ENCODE results near the gene KCNMA1.

Gene KCNMA1

DNA sequence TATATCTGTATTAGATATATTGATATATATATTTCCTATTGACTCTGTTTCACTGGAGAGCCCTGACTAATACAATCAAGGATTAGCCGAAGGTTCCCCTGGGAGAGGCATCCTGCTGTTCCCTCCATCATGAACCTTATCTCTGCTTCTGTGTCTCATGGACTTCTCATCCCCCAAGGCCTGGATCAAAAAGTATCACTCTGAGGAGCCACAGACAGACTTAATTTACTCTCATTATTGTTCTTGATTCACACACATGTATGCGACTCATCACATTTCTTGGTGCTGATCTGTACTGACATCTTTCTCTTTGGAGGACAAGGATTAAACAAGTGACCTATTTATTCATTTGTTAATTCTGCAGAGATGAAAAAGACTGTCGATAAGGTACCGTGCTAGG, 550.2 kb downstream of the KCNMA1 start:
- no peak for DNase-seq

DNA sequence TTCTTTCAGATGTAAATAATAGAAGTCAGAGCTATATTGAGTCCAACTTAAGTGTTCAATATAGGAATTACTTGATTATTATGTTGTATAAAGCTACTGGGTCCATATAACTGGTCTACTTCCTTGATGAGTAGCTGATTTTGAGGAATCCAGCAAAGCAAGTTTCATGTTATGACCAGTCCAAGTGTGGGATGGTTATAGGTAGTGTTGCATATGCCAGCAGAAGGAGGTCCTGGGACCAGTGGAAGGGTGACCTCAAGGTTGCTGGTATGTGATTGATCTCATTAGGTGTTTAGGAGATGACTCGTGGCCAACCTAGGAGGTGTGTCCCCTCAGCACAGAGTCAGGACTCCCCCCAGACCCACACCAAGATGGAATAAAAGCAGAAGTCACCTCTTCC, 551.5 kb downstream of the KCNMA1 start:
- no peak for DNase-seq

DNA sequence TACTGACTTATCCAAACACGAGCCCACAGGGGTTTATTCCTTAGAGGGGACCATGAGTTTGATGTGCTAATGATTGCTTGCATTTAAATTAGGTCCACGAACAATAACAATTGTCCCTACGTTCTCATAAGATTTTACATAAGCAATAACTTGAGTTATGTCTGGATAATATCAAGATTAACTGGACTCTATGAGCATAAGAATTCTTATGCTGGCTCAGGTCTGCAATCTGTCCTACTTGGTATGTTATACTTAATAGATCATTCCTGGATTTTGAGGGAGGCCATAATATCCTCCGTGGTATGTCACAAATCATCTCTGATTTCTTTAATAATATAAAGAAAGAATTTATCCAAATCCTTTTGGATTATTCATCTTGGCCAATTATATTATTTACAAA, 552.3 kb downstream of the KCNMA1 start:
- no peak for DNase-seq

DNA sequence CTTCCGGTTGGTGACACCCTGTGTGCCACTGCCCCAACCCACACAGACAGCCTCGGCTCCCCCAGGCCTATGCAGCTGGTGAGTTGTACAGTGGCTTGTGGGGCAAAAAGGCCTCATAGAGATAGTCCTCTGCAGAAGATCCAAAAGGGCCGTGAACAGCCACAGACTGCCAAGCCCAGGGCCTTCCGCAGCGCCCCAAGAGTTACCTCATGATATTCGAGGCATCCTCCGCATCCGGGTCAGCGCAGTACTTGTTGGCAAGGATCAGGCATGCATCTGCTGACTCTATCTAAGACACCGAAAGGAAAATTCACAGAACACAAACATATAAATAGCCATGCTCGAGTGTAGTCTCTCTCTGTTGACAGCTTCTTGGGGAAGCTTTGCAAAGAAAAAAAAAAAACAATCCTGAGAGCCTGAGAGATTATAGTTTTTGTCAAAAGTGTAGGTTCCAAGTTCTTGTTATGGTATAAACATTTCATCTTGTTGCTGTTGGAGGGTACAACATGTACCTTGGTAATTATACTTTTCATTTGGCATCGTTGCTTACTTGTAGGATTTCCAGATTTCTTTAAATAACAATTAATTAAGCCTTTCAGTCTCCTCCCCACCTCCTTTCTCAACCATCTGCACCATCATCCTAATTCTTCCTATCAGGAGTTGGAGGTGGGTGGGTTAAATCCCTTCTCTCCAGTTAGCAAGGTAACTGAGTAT, 553.0 kb downstream of the KCNMA1 start:
- no peak for DNase-seq

DNA sequence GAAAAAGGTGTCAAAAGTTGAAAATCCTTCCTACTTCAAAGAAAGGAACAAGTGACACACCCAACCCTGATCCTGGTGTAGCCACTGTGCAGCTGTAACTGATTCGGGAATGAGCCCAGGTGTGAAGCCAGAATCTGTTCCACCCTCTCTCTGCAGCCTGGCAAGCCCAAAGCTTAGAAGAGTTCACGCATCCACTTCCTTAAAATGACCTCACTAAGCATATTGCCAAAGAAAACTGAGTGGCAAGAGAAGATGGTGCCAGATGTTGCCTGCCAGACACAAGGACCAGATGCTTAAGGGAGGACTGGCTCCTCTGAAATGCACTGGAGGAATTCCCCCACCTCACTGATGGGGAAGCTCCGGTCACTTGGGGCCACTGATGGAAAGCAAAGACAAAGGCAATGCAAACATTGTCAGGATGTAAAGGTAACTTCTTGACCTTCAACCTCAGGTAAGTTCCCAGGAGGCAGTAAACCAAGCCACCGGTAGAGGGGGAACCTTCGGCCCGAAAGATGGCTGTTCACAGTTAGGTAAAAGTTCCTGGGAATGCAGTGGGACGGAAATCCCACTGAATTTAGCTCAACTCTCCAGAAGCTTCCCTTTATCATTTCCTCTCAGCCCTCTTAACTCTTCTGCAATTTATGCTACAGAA, 554.9 kb downstream of the KCNMA1 start:
- no peak for DNase-seq

DNA sequence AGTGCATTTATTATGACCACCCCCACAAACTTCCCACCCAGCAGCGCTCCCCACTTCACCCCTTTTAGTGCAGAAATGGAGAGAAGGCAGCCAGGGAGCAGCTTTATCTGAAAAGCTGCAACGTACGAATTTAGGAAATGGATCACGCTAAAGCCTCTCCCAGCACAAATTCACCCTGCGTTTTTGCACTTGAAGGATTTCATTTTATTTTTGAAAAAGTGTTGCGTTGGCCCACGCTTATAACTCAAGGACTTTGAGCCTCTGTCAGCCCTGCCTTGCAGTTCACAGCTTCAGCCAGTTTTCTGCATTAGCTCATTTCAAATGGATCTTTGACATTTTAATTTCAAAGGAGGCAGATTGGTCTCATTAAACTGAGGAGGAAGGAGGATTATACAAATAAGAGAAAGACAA, 556.1 kb downstream of the KCNMA1 start:
- no peak for DNase-seq

DNA sequence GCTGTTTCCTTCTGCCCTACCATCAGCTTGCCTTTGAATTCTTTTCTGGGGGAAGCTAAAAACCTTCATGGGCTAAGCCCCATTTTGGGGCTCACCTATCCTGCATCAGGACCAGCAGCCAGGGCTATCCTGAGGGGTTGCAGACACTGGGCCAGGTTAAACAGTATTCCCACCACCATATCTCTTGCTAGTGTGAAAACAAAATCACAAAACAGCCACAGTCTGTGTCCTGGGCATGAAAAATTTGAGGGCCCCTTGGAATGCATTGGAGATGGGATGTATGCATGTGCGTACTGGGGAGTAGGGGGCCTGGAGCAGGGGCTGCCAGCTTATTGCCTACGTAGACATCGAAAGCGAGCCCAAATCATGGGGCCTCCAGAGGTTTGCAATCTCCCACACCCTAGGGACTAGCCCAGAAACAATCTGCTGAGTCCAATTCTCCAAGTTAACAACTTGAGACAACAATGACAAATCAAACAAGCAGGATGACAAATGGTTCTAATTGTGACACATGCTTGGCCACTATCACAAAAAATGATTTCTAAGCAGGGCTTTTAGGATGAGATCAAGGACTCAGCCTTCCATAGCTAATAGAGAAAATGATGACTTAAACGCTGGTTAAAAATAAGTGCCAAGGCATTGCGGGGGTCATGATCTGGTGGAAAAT, 557.1 kb downstream of the KCNMA1 start:
- DNase-seq, result no peak

DNA sequence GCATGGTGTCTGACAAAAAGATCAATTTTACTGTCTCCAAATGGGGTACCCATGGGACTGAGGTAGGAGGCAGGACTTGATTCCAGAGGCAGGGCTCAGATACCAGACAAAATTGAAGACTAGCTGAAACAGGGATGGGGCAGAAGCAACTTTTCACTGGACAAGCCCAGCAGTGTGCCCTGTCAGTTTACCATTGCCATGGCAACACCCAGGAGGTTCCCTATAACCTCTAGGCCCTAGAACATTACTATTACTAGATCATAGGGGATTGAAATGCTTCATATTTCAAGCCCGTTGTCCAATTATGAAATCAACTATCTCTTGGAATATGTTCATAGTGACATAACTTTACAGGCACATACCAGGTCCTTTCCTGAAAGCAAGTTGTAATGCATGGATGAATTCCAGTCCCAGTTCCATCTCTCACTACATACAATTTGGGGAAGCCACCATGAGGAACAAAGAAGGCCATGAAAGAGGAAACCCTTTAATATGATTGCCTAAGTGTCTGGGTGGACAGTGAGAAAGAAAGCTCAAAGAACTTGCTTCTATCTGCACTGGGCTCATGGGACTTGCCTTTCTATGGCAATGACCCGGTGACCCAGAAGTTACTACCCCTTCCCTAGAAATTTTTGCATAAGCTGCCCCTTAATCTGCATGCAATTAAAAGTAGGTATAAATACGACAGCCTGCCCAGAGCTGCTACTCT, 557.9 kb downstream of the KCNMA1 start:
- DNase-seq, result no peak

DNA sequence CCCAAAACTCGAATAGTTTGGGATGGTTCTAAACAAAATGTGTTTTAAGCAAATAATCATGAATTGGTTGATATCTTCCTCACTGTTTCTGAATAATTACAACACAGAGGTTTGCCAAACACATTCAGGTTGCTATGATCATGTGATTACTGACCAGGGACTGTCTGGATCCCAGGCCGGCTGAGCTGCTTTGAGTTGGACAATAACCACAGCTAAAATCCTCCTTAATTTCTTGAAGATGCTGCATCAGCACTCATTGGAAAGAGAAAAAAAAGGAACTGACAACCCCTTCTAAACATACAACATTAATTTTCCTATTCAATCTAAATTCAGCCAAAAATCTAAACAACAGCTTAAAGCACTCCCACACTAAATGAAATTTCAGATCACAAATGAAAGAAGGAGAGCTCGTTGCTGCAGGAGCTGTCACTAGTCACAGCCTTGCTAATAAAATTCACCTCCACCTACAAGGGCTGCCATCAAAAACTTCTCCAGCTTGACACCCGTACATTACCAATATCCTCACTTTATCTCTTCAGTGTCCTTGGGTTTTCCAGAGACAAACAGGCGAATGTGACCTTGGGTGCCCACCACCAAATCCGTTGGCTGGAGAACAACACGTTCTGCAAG, 560.2 kb downstream of the KCNMA1 start:
- no peak for DNase-seq

DNA sequence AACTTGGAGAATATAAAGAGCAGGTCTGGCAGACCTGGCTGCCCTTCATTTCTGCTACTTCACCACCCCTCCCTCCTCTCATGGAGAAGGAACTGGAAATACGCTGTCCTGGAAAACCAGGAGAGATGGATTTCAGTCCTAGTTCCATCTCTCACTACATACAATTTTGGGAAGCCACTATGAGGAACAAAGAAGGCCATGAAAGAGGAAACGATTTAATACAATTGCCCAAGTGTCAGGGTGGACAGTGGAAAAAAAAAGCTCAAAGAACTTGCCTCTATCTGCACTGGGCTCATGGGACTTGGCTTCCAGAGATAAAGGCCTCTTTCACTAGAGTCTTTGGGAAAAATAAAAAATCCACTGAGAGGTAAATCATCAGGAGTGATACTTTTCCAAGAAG, 561.7 kb downstream of the KCNMA1 start:
- DNase-seq, result no peak

DNA sequence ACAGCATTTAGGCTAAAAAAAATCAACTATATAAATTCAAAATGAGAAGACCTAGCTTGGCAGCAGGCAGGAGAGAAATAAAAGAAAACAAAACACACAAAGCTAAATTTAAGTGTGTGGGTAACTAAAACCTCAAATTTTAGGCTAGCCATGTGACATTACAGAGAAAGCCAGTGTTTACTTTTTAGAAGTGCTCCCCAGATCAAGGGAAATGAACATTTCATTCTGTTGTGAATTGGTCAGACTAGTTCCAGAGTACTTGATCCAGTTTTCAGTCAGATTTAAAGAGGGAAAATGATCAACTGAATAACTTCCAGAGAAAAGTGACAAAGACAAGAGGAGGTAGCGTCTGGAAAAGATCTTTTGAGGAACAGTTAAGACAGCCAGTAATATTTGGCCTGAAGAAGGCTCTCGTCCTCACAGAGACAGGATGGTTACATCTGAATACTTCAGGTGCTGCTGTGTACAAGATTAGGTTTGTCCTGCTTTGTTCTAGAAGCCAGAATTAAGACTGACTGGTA, 563.4 kb downstream of the KCNMA1 start:
- DNase-seq, result no peak

DNA sequence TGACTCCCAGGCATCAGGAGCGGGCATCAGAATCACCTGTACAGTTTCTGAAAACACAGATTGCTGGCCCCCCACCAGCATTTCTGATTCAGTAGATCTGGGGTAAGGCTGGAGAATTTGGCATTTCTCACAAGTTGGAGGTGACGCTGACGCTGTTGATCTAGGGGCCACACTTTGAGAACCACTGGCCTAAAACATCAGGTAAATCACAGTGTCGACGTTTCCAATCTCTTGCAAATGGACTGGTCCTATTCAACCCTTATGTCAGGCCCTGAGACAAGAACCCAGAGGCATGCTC, 564.0 kb downstream of the KCNMA1 start:
- no peak for DNase-seq

DNA sequence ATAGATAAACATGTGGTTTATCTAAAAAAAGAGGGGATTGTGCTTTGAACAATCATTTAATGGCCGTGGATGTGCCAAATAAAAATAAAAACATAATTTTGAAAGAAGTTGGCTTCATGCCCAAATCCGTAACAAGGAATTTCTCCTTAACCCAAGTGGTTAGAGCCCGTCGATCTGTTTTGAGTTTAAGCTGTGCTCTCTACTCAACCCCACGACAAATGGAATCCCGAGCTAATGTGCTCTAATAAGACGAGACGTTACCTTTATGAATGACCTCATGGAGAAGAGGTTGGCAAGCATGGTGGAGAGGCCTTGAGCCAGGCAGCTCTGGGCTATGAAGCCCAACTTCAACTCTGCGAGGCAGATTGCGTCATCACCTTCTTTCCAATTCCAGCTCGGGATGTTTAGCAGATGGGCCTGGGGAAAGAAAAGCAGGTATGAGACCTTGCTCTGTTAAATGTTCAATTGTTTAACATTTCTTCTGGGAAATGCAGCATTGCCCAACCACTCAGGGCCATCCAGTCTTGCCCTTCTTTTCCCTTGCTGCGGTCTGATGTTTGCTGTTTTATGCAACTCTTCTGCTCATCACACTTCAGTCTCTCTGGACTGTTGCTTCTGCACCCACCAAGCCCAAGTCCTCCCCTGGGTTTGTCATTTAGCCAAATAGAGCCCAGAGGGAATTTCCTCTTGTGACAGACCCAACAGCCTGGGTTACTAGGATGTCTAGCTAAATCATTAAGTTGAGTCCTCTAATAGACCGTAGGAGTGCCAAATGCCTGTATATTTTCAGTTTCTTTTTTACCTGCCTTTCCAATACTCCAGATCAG, 564.6 kb downstream of the KCNMA1 start:
- no peak for DNase-seq

DNA sequence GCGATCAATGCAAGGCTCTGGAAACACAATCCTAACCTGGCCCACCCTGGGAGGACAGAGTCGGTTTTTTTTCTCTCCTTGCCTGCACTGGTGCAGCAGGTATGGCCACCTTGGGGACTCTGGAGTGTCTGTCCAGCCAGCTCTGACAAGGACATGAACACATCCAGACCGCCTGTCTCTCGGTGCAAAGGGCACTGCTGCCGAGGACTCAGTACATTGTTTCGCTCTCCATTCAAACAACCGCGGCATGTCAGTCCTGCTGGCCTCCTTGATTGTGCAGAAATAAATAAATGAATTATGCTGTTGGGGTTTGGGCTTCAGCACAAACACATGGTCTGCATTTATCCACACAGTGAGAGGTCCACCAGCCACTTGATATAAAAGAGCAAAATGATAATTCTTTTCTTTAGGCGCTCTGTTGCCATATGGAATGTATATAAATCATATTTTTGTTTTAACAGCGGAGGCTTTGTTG, 565.2 kb downstream of the KCNMA1 start:
- DNase-seq, result no peak

DNA sequence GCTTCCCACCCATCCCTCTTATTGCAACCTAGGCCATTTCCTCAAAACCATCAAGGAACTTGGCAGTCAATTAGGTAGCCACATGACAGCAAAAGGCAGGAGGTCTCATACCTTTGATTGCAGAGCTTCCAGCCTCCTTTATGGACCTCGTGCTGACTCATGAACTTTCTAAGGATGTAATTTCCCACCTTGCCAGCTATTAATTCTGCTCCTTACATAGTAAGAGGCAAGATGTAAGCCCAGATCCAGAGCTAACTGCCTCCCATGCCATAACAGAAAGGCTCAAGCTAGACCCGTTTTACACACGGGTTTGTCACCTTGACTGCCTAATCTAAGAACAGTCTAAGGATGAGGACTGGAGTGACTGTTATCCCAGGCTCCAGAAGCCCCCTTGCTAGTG, 565.7 kb downstream of the KCNMA1 start:
- DNase-seq, result no peak

DNA sequence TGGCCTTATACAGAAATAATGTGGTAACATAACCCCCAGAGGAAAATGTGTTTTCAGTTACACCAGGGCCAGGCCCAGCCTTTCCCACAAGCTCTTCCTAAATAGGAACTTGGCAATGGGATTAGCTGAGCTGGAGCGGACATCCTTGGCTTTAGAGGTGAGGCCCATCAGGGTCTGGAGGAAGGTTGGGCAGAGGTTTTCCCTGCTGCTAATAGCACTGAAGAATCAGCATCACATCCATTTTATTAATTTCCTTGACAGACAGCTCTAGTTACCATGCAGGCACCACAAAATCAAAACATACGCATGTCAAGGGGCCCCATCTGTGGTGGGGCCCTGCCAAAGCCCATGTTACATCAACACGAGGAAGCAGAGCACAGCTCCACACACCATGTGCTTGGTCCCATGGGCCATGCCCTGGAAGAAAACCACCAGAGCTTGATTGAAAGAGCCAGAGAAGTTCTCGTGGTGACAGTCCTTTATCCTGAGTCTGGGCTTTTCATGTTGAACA, 566.6 kb downstream of the KCNMA1 start:
- no peak for DNase-seq

DNA sequence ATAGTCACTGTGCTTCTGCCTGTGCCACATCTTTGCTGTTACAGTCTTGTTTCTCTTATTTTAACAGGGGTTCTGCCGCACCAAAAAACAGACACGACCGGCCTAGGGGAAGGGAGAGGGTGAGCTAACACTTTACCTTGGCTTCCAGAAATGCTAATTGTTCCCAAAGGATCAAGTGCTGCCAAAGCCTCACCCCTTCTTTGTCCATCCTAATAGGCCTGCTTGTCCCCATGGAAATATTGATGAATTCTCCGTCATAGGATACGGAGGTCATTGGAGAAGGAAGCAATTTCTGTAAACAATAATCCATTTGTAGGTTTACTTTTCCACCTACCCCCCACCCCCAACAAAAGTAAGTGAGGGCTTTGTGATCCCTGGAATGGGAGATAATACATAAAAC, 567.3 kb downstream of the KCNMA1 start:
- no peak for DNase-seq

DNA sequence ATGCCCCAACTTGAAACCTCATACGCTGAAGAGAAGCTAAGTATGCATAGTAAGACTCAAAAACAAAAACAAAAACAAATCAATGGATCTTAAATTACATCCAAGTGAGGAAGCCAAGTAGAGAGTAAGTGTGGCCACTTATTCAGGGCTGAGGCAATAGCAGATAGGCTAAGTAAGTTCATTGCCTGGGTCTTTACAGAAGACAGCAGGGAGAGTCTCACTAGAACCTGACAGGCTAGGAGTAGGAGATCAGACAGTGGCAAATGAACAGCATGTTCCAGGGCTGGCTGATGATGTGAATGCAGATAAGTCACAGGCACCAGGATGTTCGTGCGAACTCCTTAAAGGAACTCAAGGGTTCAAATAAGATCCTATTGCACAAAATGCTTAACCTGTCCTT, 568.6 kb downstream of the KCNMA1 start:
- DNase-seq, result no peak

DNA sequence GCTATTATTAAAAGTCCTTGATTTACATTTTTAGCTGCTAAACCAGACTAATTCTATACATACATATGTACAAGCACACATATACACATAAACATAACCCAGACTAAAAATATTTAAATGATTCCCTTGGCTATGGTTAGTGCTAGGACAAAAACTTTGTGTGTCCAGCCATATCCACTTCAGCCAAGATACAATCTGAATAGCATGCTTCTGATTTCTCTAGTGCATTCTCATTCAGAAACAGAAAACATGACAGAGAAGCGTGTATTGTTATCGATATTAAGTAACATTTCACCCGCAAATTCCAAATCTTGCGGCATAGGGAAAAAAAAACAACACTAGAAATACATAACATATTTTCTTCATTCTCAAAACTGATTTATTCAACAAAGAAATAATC, 569.3 kb downstream of the KCNMA1 start:
- DNase-seq, result no peak

DNA sequence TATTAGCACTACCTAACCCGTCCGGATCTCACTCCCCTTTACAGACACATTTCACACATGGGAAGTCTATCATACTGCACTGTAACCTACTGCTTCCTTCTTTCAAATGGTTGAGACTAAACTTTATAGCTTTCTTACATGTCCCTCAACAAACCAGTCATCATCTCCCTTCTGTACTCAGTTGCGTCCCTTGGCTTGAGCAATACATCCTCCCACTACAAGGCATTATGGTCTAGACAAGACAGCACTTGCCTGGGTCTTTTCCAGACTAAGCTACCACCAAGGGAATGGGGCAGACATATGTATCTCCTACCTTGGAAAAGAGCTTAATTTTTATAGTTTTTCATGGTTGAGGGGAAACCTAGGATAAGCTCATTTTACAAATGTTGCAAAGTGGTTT, 575.2 kb downstream of the KCNMA1 start:
- no peak for DNase-seq

DNA sequence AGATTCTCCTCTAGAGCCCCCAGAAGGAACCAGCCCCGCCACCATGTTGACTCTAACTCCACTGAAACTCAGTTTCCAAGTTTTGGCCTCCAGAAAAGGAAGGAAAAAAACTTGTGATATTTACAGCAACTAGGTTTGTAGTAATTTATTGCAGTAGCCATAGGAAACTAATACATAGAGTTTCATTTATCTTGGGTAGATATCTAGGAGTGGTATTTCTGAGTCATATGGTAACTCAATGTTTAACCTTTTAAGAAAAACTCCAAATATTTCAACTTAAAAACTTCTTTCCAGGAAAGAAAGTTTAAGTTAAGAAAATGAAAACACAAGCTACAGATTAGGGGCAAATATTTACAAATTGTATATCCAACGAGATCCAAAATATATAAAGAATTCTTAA, 576.7 kb downstream of the KCNMA1 start:
- no peak for DNase-seq

DNA sequence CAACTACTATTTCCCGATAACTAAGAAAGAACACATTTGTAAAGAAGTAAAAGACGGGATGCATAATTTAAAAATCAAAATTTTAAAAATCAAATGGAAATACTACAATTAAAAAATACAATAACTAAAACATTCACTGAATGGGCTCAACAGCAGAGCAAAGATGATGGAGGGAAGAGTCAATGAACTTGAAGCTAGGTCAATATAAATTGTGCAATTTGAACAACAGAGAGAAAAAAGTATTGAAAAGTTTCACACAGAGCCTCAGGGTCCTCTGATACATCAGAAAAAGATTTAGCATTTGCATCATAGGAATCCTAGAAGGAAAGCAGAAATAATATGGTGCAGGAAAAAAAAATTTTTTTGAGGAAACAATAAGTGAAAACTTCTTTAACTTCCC, 581.0 kb downstream of the KCNMA1 start:
- DNase-seq, result no peak
